ENCODE measurements around the gene CARMIL1.

CARMIL1 gene

GRCh38 chr6:25250878-25251277 lies 28.3 kb upstream of the CARMIL1 start:
- DNase-seq (ENCODE audit: extremely low spot score), result no peak
- TF ChIP-seq ZNF384 (IDR thresholded peaks at IDR 0.05) (no peak), SUZ12 (IDR thresholded peaks at IDR 0.05) (no peak), NFRKB (IDR thresholded peaks at IDR 0.05) (no peak), HDGF (IDR thresholded peaks at IDR 0.05; ENCODE audit: borderline replicate concordance) (no peak), CTBP1 (IDR thresholded peaks at IDR 0.05; ENCODE audit: borderline replicate concordance) (no peak), BHLHE40 (IDR thresholded peaks at IDR 0.05; ENCODE audit: borderline replicate concordance) (no peak), PKNOX1 (IDR thresholded peaks at IDR 0.05) (no peak), TARDBP (IDR thresholded peaks at IDR 0.05) (no peak)
- CTCF ChIA-PET, result interaction anchor here (0.7 kb wide), 1 partner anchor 13 kb away, joined by 3 read pairs; no protein-coding TSS in a partner anchor
- POLR2A ChIA-PET, result no interaction called here

DNA sequence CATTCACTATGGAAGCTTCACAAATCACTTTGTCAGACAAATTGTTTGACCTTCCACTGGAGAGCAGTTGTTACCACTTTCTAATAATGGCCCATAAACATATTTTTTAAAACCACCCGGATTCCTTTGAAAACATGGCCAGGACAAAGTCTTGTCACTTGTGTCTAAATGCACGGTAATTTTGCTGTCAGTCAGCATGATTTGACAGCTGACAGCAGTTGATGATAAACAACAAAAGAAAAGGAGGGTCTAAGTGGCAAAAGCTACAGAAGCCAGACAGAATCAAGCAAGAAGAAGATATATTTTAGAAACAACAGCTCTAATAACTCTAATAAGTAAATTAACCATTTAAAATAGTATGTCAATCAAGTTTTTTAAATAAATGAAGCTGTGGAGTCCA lies 27.7 kb upstream of the CARMIL1 start:
- TF ChIP-seq PKNOX1 (IDR thresholded peaks at IDR 0.05), result peak; percentile 90
- no peak for TF ChIP-seq HDGF (IDR thresholded peaks at IDR 0.05; ENCODE audit: borderline replicate concordance)
- no peak for TF ChIP-seq ARNT (IDR thresholded peaks at IDR 0.05)
- no peak for TF ChIP-seq L3MBTL2 (conservative IDR thresholded peaks at IDR 0.05)
- no peak for DNase-seq (ENCODE audit: extremely low spot score)
- CTCF ChIA-PET, result interaction anchor here (0.6 to 1.2 kb wide), 2 partner anchors 15 to 36 kb away, joined by 4 to 8 read pairs; no protein-coding TSS in a partner anchor
- POLR2A ChIA-PET, result no interaction called here

DNA sequence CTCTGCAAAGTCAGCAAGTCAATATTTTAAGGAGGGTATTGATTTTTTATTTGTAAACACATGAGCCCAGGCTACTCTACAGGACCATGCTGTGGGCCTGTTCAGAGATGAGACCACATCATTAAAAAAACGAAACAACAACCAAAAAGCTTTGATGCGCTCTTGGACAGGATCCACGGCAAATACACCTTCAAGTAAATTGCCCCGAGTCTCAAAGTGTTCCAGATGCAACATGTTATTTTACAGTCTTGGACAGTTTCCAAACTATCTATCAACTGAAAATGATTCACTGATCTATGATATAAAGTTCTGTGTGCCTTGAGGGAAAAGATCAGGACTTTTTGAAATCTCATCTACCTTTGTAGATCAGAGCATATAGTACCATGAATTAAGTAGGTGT lies 25.8 kb upstream of the CARMIL1 start:
- DNase-seq (ENCODE audit: extremely low spot score), result no peak
- no peak for TF ChIP-seq FOXM1 (IDR thresholded peaks at IDR 0.05; ENCODE audit: borderline replicate concordance)
- no peak for TF ChIP-seq LEF1 (IDR thresholded peaks at IDR 0.05; ENCODE audit: borderline replicate concordance)
- TF ChIP-seq SUZ12 (IDR thresholded peaks at IDR 0.05), result no peak
- no peak for TF ChIP-seq BHLHE40 (IDR thresholded peaks at IDR 0.05; ENCODE audit: borderline replicate concordance)
- TF ChIP-seq FOXK2 (IDR thresholded peaks at IDR 0.05), result no peak
- TF ChIP-seq L3MBTL2 (conservative IDR thresholded peaks at IDR 0.05), result no peak
- TF ChIP-seq HDGF (IDR thresholded peaks at IDR 0.05; ENCODE audit: borderline replicate concordance), result no peak
- no peak for TF ChIP-seq ZNF384 (IDR thresholded peaks at IDR 0.05)
- no peak for TF ChIP-seq TARDBP (IDR thresholded peaks at IDR 0.05)
- no peak for TF ChIP-seq NFRKB (IDR thresholded peaks at IDR 0.05)
- no peak for TF ChIP-seq SP1 (IDR thresholded peaks at IDR 0.05)
- TF ChIP-seq PKNOX1 (IDR thresholded peaks at IDR 0.05), result no peak
- no peak for TF ChIP-seq ELF4 (IDR thresholded peaks at IDR 0.05)
- no peak for TF ChIP-seq CTBP1 (IDR thresholded peaks at IDR 0.05; ENCODE audit: borderline replicate concordance)
- TF ChIP-seq ARNT (IDR thresholded peaks at IDR 0.05), result no peak
- ChIA-PET CTCF (interaction anchor here (0.7 kb wide), 1 partner anchor 12 kb away, joined by 3 read pairs; no protein-coding TSS in a partner anchor), POLR2A (no interaction called here)

DNA sequence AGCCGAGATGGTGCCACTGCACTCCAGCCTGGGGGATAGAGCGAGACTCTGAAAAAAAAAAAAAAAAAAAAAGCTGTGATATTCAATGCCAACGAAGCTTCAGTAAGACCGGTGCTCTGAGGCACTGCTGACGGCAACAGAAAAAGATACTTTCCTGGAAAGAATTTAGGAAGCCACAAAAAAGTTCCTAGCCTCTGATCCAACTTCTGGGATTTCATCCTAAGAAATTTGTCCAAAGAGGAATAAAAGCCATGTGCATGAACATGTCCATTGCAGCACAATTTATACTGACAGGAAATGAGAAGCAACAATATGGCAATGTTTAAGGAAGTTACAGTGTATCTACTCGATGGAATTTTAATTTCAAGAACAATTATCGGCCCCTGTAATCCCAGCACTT lies 24.5 kb upstream of the CARMIL1 start:
- DNase-seq (ENCODE audit: extremely low spot score), result no peak
- no peak for TF ChIP-seq NFRKB (IDR thresholded peaks at IDR 0.05)
- TF ChIP-seq ELF4 (IDR thresholded peaks at IDR 0.05), result no peak
- no peak for TF ChIP-seq BHLHE40 (IDR thresholded peaks at IDR 0.05; ENCODE audit: borderline replicate concordance)
- TF ChIP-seq FOXK2 (IDR thresholded peaks at IDR 0.05), result no peak
- no peak for TF ChIP-seq CTBP1 (IDR thresholded peaks at IDR 0.05; ENCODE audit: borderline replicate concordance)
- no peak for TF ChIP-seq TARDBP (IDR thresholded peaks at IDR 0.05)
- TF ChIP-seq L3MBTL2 (conservative IDR thresholded peaks at IDR 0.05), result no peak
- TF ChIP-seq ZNF384 (IDR thresholded peaks at IDR 0.05), result no peak
- TF ChIP-seq FOXA1 (IDR thresholded peaks at IDR 0.05), result no peak
- ChIA-PET CTCF (interaction anchor here (0.7 kb wide), 1 partner anchor 398 kb away, joined by 3 read pairs; no protein-coding TSS in a partner anchor), POLR2A (no interaction called here)

DNA sequence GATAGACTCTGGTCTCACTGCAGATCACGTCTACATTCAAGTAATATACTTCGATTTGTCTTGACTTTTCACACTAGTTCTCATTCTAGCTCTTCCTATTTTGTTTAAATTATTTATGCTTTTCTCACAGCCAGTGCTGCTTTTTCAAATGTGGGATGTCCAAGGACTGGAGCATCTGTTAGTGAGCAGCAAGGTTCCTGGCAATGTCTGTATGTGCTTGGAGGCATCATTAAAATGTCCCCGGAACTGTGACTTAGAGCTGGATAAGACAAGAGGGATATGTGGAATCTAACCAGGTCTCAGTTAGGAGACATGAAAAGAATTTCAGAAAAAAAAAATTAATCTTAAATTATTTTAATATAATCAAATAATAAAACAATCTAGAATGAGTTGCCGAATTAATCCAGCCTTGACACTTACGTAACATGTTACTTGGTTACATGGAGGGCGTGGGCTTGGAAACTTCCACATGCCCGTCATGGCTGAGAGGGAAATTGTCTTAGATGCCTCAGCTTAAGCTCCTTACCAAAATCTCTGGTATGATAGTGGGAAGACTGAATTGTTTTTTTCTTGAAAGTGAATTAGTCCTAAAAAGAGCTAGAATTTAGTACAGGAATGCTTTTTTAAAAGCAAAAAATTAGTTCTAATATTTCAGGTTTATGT lies 21.4 kb upstream of the CARMIL1 start:
- CTCF ChIA-PET, result no interaction called here
- POLR2A ChIA-PET, result no interaction called here

More for the DNA sequence above, 21.4 kb upstream of the CARMIL1 start:
- DNase-seq (ENCODE audit: extremely low spot score), result no peak
- TF ChIP-seq PKNOX1 (IDR thresholded peaks at IDR 0.05) (no peak), ARNT (IDR thresholded peaks at IDR 0.05) (no peak), CTBP1 (IDR thresholded peaks at IDR 0.05; ENCODE audit: borderline replicate concordance) (no peak), HDGF (IDR thresholded peaks at IDR 0.05; ENCODE audit: borderline replicate concordance) (no peak), L3MBTL2 (conservative IDR thresholded peaks at IDR 0.05) (no peak), TARDBP (IDR thresholded peaks at IDR 0.05) (no peak), LEF1 (IDR thresholded peaks at IDR 0.05; ENCODE audit: borderline replicate concordance) (no peak), NFRKB (IDR thresholded peaks at IDR 0.05) (no peak), SUZ12 (IDR thresholded peaks at IDR 0.05) (no peak), SP1 (IDR thresholded peaks at IDR 0.05) (no peak), FOXK2 (IDR thresholded peaks at IDR 0.05) (no peak), ZNF384 (IDR thresholded peaks at IDR 0.05) (no peak), ELF4 (IDR thresholded peaks at IDR 0.05) (no peak)

All from HEK293T (cell line).